MM.1S (cell line): Measurements from ENCODE around the gene LEMD2.

Experiments used
- DNase-seq: peaks from one replicate; pipeline ENCODE4 v3.0.0-alpha.2; 2015
- H2AFZ ChIP-seq: fragments of 300-600 bp; sonication (generic); 2 replicates; pipeline ENCODE4 v1.6.0; 2016; ENCODE audit warnings: antibody characterized with exemption, low read length
- H3F3A ChIP-seq: fragments of 300-600 bp; sonication (generic); 2 replicates; pipeline ENCODE4 v1.6.1; 2016; ENCODE audit warnings: mild to moderate bottlenecking, antibody characterized with exemption, low read length, moderate library complexity, mixed read lengths; ENCODE audit not compliant: insufficient read depth
- H3K27ac ChIP-seq: fragments of 300-600 bp; sonication (generic); 2 replicates; pipeline ENCODE4 v1.5.1; 2016; ENCODE audit warnings: mild to moderate bottlenecking, low read length
- H3K27me3 ChIP-seq: fragments of 300-600 bp; sonication (generic); replicated peaks from 2 replicates; pipeline ENCODE4 v1.6.0; 2016; ENCODE audit warnings: low read length; ENCODE audit not compliant: insufficient read depth
- H3K36me3 ChIP-seq: fragments of 300-600 bp; sonication (generic); replicated peaks from 2 replicates; pipeline ENCODE4 v1.6.1; 2016; ENCODE audit warnings: mild to moderate bottlenecking, low read length, mixed read lengths; ENCODE audit not compliant: insufficient read depth
- H3K4me1 ChIP-seq: fragments of 300-600 bp; sonication (generic); 2 replicates; pipeline ENCODE4 v1.6.1; 2016; ENCODE audit warnings: low read length, mixed read lengths
- H3K4me2 ChIP-seq: fragments of 300-600 bp; sonication (generic); 2 replicates; pipeline ENCODE4 v1.6.0; 2016; ENCODE audit warnings: low read depth, low read length
- H3K4me3 ChIP-seq: fragments of 300-600 bp; sonication (generic); 2 replicates; pipeline ENCODE4 v1.5.1; 2016; ENCODE audit warnings: low read length, mixed read lengths
- H3K79me2 ChIP-seq: fragments of 300-600 bp; sonication (generic); 2 replicates; pipeline ENCODE4 v1.6.1; 2016; ENCODE audit warnings: mixed run types, low read length, mixed read lengths
- H3K9ac ChIP-seq: fragments of 300-600 bp; sonication (generic); 2 replicates; pipeline ENCODE4 v1.6.1; 2016; ENCODE audit warnings: low read length, mixed read lengths
- H3K9me2 ChIP-seq: fragments of 300-600 bp; sonication (generic); replicated peaks from 2 replicates; pipeline ENCODE4 v1.6.1; 2016; ENCODE audit warnings: mild to moderate bottlenecking, low read length, mixed read lengths; ENCODE audit not compliant: insufficient read depth
- H3K9me3 ChIP-seq: fragments of 300-600 bp; sonication (generic); replicated peaks from 2 replicates; pipeline ENCODE4 v1.6.1; 2016; ENCODE audit warnings: mild to moderate bottlenecking, low read length, mixed read lengths; ENCODE audit not compliant: insufficient read depth
- H4K20me1 ChIP-seq: fragments of 300-600 bp; sonication (generic); 2 replicates; pipeline ENCODE4 v1.6.1; 2016; ENCODE audit warnings: mild to moderate bottlenecking, low read length, moderate library complexity, mixed read lengths; ENCODE audit not compliant: insufficient read depth
- CTCF ChIP-seq: fragments of 300-600 bp; sonication (generic); IDR thresholded peaks from 2 replicates; pipeline ENCODE4 v1.5.1; 2016; ENCODE audit warnings: antibody characterized with exemption, low read length, mixed read lengths
- EZH2 ChIP-seq: fragments of 300-600 bp; sonication (generic); optimal IDR thresholded peaks from 2 replicates; pipeline ENCODE3; 2017; ENCODE audit warnings: low read depth, mild to moderate bottlenecking, antibody characterized with exemption, low read length, mixed read lengths
- EZH2phosphoT487 ChIP-seq: fragments of 300-600 bp; sonication (generic); IDR thresholded peaks from 2 replicates; pipeline ENCODE4 v1.6.1; 2018; ENCODE audit warnings: antibody characterized with exemption, low read length

The LEMD2 gene

GRCh38 chr6:33742837-33743236 lies 46.1 kb downstream of the LEMD2 start:
- no peak overlapping the region for H3K4me3 ChIP-seq
- DNase-seq = no peak
- H3F3A ChIP-seq = no peaks in the 10 kb centered on the region
- H4K20me1 ChIP-seq = no peaks in the 10 kb centered on the region
- H3K9me3 ChIP-seq = no peaks in the 10 kb centered on the region
- TF ChIP-seq EZH2phosphoT487 (no peak), CTCF (no peak), EZH2 (no peak)
- H3K27ac ChIP-seq = no peak overlapping the region
- no peaks in the 10 kb centered on the region for H3K4me1 ChIP-seq
- H3K4me2 ChIP-seq = no peak overlapping the region
- no peaks in the 10 kb centered on the region for H3K79me2 ChIP-seq
- no peaks in the 10 kb centered on the region for H3K36me3 ChIP-seq
- no peak overlapping the region for H2AFZ ChIP-seq
- H3K9me2 ChIP-seq = no peaks in the 10 kb centered on the region
- H3K9ac ChIP-seq = no peak overlapping the region
- H3K27me3 ChIP-seq = peaks cover 46% of the 10 kb centered on the region

GRCh38 chr6:33742092-33742491 lies 46.8 kb downstream of the LEMD2 start:
- Histone ChIP-seq H3K9ac (no peak overlapping the region), H3K4me2 (no peak overlapping the region), H3F3A (no peaks in the 10 kb centered on the region), H3K27me3 (peaks cover 39% of the 10 kb centered on the region), H3K4me1 (no peaks in the 10 kb centered on the region), H3K4me3 (no peak overlapping the region), H2AFZ (no peak overlapping the region), H3K36me3 (no peaks in the 10 kb centered on the region), H3K79me2 (no peaks in the 10 kb centered on the region), H3K9me3 (no peaks in the 10 kb centered on the region), H3K9me2 (no peaks in the 10 kb centered on the region), H3K27ac (no peak overlapping the region), H4K20me1 (no peaks in the 10 kb centered on the region)
- TF ChIP-seq EZH2phosphoT487 (no peak), EZH2 (no peak), CTCF (no peak)
- no peak for DNase-seq

GRCh38 chr6:33740794-33741193 lies 48.1 kb downstream of the LEMD2 start:
- Histone ChIP-seq H3K79me2 (no peaks in the 10 kb centered on the region), H3K4me1 (no peaks in the 10 kb centered on the region), H3K36me3 (no peaks in the 10 kb centered on the region), H3K9ac (no peak overlapping the region), H3F3A (no peaks in the 10 kb centered on the region), H3K27ac (no peak overlapping the region), H3K27me3 (peaks cover 26% of the 10 kb centered on the region), H2AFZ (no peak overlapping the region), H3K9me2 (no peaks in the 10 kb centered on the region), H3K9me3 (no peaks in the 10 kb centered on the region), H3K4me2 (no peak overlapping the region), H4K20me1 (no peaks in the 10 kb centered on the region), H3K4me3 (no peak overlapping the region)
- DNase-seq = no peak
- TF ChIP-seq CTCF (no peak), EZH2 (no peak), EZH2phosphoT487 (no peak)
